Activated CD8-positive, alpha-beta T cell treated with anti-CD3 and anti-CD28 coated beads, Interleukin-2, amount 10 ng/mL, durations not matched to agents 7 days and 5 days (primary cell): Measurements from ENCODE around the gene EIF3A. TPM values are rescaled to one million over a fixed set of nuclear protein-coding genes. Genes with fewer than 3 reads are reported as not detected.
"Not testable (repeated sequence)": the region's sequence is repeated elsewhere in the genome, so short reads cannot be mapped to it uniquely, and the experiment has no call there.

Experiments
- ATAC-seq: fragments of 150-1000 bp; cut with Tn5 transposase; one replicate; pipeline ENCODE4 v1.10.0; 2021; ENCODE audit warnings: moderate library complexity
- CTCF ChIA-PET: fragments of 350-600 bp; sonication (Branson Sonifier 250); formaldehyde crosslinking; loops from one replicate; lab custom pipeline; 2021; ENCODE audit warnings: antibody characterized with exemption; lab: Charles Lee
- POLR2A ChIA-PET: fragments of 350-600 bp; sonication (Branson Sonifier 250); formaldehyde crosslinking; loops from one replicate; lab custom pipeline; 2021; ENCODE audit warnings: antibody characterized with exemption; lab: Charles Lee
- DNase-seq: peaks from one replicate; pipeline ENCODE4 v3.0.0-alpha.2; 2020
- H3K27ac Mint-ChIP-seq: one replicate; pipeline ENCODE4 v1.8.0; 2021; ENCODE audit warnings: mild to moderate bottlenecking, mixed read lengths
- H3K27me3 Mint-ChIP-seq: one replicate; pipeline ENCODE4 v1.8.0; 2021; ENCODE audit warnings: low read depth, mixed read lengths
- H3K36me3 Mint-ChIP-seq: one replicate; pipeline ENCODE4 v1.8.0; 2021; ENCODE audit warnings: low read depth, mixed read lengths
- H3K4me1 Mint-ChIP-seq: one replicate; pipeline ENCODE4 v1.8.0; 2021; ENCODE audit warnings: low read depth, mixed read lengths
- H3K4me3 Mint-ChIP-seq: one replicate; pipeline ENCODE4 v1.8.0; 2021; ENCODE audit warnings: mild to moderate bottlenecking, mixed read lengths
- H3K9me3 Mint-ChIP-seq: one replicate; pipeline ENCODE4 v1.8.0; 2022; ENCODE audit warnings: mixed read lengths; ENCODE audit not compliant: insufficient read depth
- total RNA-seq, 2 experiments: library from RNA; stranded (reverse); gene quantifications; one replicate each; pipeline ENCODE4 v1.2.3, GENCODE V29; 2021

Gene EIF3A
- total RNA-seq, 2 experiments from 2014 or later = 126 to 127 TPM

DNA sequence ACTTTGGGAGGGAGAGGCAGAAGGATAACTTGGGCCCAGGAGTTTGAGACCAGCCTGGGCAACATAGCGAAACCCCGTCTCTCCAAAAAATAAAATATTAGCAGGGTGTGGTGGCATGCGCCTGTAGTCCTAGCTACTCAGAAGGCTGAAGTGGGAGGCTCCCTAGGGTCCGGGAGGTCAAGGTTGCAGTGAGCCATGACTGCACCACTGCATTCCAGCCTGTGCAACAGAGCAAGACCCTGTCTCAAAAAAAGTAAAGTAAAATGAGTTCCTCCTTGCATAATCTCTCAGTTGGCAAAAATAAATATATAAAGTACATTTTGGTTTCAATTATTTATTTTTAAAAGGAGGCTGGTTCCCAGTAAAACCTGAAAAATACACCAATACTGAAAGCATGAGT, 39.3 kb downstream of the EIF3A start:
- ChIA-PET CTCF (no interaction called here), POLR2A (no interaction called here)
- Mint-ChIP-seq H3K36me3 (peaks cover 81% of the 10 kb centered on the region), H3K4me1 (peaks cover 21% of the 10 kb centered on the region), H3K27me3 (no peaks in the 10 kb centered on the region), H3K4me3 (no peak overlapping the region), H3K27ac (no peak overlapping the region), H3K9me3 (no peaks in the 10 kb centered on the region)
- DNase-seq = no peak
- ATAC-seq = no peak

DNA sequence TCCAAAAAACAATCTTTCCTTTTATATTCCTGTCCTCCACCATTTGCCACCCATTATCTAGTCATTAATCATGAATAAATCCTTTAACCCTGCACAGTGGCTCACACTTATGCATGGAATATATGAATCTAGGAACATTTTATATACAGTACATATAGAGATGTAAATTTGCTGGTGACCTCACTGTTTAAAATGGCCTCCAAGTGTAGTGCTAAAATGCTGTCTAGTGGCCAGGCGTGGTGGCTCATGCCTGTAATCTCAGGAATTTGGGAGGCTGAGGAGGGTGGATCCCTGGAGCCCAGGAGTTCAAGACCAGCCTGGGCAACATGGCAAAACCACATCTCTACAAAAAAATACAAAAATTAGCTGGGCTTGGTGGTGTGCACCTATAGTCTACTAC, 41.5 kb downstream of the EIF3A start:
- Mint-ChIP-seq H3K9me3 (no peaks in the 10 kb centered on the region), H3K4me3 (no peak overlapping the region), H3K27me3 (no peaks in the 10 kb centered on the region), H3K27ac (no peak overlapping the region), H3K4me1 (peaks cover 24% of the 10 kb centered on the region), H3K36me3 (peaks cover 76% of the 10 kb centered on the region)
- POLR2A ChIA-PET = no interaction called here
- ATAC-seq (no peak), DNase-seq (no peak)
- CTCF ChIA-PET = no interaction called here

DNA sequence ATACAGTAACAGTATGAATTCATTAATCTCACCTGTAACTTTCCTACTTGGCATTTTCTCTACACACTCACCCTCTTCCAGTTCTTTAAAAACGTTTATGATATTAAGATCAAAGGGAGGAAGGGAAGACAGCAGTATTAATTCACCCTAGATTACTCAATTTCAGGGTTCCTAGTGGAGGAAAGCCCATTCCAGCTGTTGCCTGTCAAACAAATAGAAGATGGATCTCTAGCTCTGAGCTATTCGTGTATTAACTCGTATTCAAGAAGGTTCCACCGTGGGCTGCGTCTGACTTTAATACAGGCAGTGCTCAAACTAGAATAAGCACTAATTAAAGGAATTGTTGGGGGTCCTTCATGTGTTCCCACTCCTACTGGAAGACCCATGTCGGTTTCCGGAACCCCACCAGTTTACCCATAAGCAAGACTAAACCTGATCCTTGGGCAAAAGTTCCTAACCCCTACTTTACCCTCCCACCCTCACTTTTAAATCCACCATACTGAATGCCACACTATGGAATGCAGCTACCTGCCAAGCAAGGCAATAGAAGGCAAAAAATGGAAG, 49.0 kb downstream of the EIF3A start:
- ChIA-PET CTCF (interaction anchor here (1.5 kb wide), 1 partner anchor 167 kb away, joined by 5 read pairs; no protein-coding TSS in a partner anchor), POLR2A (no interaction called here)
- no peaks in the 10 kb centered on the region for H3K9me3 Mint-ChIP-seq
- ATAC-seq (no peak), DNase-seq (no peak)
- no peak overlapping the region for H3K27ac Mint-ChIP-seq
- H3K4me3 Mint-ChIP-seq = peak overlapping the region; percentile 65
- peaks cover 24% of the 10 kb centered on the region for H3K4me1 Mint-ChIP-seq
- peaks cover 38% of the 10 kb centered on the region for H3K36me3 Mint-ChIP-seq
- H3K27me3 Mint-ChIP-seq = peaks cover 4% of the 10 kb centered on the region

DNA sequence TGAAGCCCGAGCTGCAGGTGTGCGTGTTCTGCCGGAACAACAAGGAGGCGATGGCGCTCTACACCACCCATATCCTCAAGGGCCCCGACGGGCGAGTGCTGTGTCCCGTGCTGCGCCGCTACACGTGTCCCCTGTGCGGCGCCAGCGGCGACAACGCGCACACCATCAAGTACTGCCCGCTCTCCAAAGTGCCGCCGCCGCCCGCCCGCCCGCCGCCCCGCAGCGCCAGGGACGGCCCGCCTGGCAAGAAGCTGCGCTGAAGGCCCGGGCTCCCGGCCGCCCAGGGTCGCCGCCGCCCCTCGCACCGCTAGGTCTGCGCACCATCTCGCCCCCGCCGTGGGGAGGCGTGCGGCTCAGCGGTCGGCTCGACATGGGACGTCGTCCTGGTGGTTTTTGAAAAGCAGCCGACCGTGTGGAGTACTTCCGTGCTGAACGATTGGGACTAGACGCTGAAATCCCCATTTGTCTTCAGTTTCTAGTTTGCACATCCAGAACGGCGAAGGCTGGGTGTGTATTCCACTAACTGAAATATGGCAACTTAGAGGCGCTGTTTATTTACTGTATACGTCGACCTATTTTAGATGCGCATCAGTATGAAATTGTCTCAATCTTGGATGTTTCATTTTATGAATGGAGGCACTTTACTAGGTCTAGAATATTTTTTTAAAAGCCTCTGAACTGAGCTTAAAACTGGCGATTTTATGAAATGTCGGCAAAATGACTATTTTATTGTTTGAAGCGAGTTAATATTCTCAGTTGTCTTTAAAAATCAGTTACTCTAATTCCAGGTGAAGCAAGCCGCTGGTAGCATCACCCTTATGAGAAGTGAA, 50.0 kb downstream of the EIF3A start:
- ChIA-PET POLR2A (no interaction called here), CTCF (interaction anchor here (0.7 to 1.5 kb wide), 3 partner anchors 101 to 276 kb away, joined by 3 to 5 read pairs (median 3); partner anchors contain the start of gene CACUL1)
- H3K27me3 Mint-ChIP-seq = peaks cover 4% of the 10 kb centered on the region
- peaks cover 32% of the 10 kb centered on the region for H3K36me3 Mint-ChIP-seq
- no peak overlapping the region for H3K27ac Mint-ChIP-seq
- no peaks in the 10 kb centered on the region for H3K9me3 Mint-ChIP-seq
- peak overlapping the region; percentile 65 for H3K4me3 Mint-ChIP-seq
- peak; percentile 56 for ATAC-seq
- peaks cover 24% of the 10 kb centered on the region for H3K4me1 Mint-ChIP-seq
- peak; percentile 69 for DNase-seq

DNA sequence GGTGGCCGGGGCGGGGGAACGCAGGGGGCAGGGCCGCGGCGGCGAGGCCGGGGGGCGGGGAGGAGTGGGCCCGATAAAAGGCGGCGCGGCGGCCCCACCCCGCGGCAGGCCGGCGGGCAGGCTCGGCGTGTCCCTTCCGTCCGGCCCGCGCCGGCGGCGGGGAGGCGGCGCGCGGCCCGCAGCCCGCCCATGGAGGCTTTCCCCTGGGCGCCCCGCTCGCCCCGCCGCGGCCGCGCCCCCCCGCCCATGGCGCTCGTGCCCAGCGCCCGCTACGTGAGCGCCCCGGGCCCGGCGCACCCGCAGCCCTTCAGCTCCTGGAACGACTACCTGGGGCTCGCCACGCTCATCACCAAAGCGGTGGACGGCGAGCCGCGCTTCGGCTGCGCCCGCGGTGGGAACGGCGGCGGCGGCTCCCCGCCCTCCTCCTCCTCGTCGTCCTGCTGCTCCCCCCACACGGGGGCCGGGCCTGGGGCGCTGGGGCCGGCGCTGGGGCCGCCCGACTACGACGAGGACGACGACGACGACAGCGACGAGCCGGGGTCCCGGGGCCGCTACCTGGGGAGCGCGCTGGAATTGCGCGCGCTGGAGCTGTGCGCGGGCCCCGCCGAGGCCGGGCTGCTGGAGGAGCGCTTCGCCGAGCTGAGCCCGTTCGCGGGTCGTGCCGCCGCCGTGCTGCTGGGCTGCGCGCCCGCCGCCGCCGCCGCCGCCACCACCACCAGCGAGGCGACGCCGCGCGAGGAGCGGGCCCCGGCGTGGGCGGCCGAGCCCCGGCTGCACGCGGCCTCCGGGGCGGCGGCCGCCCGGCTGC, 50.8 kb downstream of the EIF3A start, which contains the start of gene NANOS1:
Gene NANOS1 (plus strand): TSS at position 102 of the 808 bp plus-strand sequence. CDS start 88 bp downstream, at position 190.
- POLR2A ChIA-PET = no interaction called here
- CTCF ChIA-PET = interaction anchor here (0.7 to 1.5 kb wide), 3 partner anchors 102 to 275 kb away, joined by 3 to 5 read pairs (median 3); partner anchors contain the start of gene CACUL1
- Mint-ChIP-seq H3K9me3 (no peaks in the 10 kb centered on the region), H3K27me3 (peaks cover 4% of the 10 kb centered on the region), H3K36me3 (peaks cover 32% of the 10 kb centered on the region), H3K4me1 (peaks cover 24% of the 10 kb centered on the region), H3K27ac (no peak within 1 kb of the TSS), H3K4me3 (peak within 1 kb of the TSS; percentile 57)
- peak; percentile 34 for ATAC-seq
- DNase-seq = peak; percentile 28

DNA sequence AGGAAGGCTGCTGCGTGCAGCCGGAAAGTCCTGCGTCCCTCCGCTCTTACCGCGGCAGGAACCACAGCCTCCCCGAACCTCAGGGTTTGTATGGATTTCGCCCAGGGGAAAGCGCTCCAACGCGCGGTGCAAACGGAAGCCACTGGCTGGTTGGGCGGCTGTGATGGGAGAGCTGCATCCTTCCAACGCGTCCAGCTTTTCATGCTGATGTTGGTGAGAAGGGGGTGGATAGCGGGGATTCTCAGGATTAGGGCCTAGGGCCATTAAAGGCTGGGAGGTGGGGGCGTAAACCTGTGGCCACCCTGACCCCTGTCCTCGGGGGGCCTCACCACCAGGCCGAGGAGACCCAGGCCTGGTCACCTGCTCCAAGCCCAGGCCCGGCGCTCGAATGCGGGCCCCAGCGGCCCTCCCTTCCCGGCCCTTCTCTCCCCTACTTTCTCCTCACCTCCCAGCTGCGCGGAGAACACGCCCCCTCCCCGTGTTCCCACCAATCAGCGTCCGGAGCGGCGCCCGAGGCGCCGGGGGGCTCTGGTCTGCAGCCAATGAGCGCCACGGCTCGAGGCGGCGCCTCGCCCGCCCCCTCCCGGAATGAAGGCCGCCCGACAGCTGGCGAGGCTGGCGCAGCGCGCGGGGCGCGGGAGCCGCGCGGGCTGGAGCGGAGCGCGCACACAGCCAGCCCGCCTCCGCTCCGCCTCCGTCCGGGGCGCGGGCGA, 51.6 kb downstream of the EIF3A start:
- CTCF ChIA-PET = interaction anchor here (1.1 kb wide), 1 partner anchor 103 kb away, joined by 3 read pairs; no protein-coding TSS in a partner anchor
- peak; percentile 87 for DNase-seq
- Mint-ChIP-seq H3K4me1 (peaks cover 21% of the 10 kb centered on the region), H3K36me3 (peaks cover 24% of the 10 kb centered on the region), H3K9me3 (no peaks in the 10 kb centered on the region), H3K27ac (no peak overlapping the region), H3K27me3 (peaks cover 4% of the 10 kb centered on the region), H3K4me3 (peak overlapping the region; percentile 57)
- POLR2A ChIA-PET = no interaction called here
- peak; percentile 83 for ATAC-seq

DNA sequence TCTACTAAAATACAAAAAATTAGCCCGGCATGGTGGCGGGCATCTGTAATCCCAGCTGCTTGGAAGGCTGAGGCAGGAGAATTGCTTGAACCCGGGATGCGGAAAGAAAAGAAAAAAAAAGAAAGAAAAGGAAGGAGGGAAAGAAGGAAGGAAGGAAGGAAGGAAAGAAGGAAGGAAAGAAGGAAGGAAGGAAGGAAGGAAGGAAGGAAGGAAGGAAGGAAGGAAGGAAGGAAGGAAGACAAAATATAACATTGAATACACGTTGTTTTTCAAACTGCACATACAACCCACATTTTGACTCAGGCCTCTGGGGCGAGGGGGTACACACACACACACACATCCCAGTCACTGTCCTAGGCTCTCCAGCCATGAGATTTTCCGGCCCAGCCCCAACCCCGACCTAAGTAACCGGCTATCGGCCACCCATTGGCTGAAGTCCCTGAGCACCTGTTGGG, 52.1 kb downstream of the EIF3A start:
- POLR2A ChIA-PET = not testable (repeated sequence)

DNA sequence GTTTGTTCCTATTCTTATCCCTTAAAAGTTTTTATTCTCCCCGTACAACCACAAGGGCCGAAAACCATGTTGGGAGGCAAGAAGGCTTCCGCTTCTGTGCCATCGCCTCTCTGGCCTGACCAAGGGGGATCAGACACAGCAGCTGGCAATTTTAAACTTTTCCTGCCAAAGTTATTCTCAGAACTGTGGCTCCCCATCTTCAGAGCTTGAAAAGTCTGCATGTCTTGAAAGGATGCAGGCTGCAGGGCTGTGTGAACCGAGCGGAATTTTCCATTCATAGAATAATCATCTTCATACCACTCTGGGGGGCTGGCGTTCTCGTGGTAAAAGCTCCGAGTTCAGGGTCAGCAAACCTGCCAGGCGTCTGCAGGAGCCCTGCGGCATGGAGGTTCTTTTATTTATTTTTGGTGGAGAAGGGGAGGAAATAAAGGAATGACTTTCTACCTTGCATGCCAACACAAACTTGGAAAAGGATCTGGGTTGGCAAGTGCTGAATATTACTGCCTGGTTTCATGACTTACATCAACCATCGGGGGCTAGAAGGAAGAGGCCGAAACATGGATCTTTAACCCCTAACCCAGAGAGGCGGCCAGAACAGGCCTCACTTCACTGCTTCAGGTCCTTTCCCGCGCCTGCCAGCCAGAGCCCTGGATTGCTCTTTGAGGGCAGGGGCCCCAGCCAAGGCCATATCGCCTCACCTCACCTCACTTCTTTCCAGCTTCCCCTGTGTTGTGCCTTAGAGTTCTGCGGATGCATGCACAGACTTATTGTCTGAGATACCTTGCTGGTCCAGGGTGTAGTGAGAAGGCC, 54.1 kb downstream of the EIF3A start:
- CTCF ChIA-PET = no interaction called here
- no peak for ATAC-seq
- H3K27ac Mint-ChIP-seq = no peak overlapping the region
- H3K4me1 Mint-ChIP-seq = peaks cover 12% of the 10 kb centered on the region
- no peaks in the 10 kb centered on the region for H3K9me3 Mint-ChIP-seq
- H3K4me3 Mint-ChIP-seq = no peak overlapping the region
- no peak for DNase-seq
- peaks cover 4% of the 10 kb centered on the region for H3K27me3 Mint-ChIP-seq
- POLR2A ChIA-PET = no interaction called here
- H3K36me3 Mint-ChIP-seq = peaks cover 4% of the 10 kb centered on the region

More for the DNA sequence above, 52.1 kb downstream of the EIF3A start:
- H3K27me3 Mint-ChIP-seq, ATAC-seq, CTCF ChIA-PET, H3K9me3 Mint-ChIP-seq, DNase-seq, H3K27ac Mint-ChIP-seq: not testable (repeated sequence)
- Mint-ChIP-seq H3K36me3 (peaks cover 19% of the 10 kb centered on the region), H3K4me1 (peaks cover 21% of the 10 kb centered on the region), H3K4me3 (peak overlapping the region; percentile 57)

DNA sequence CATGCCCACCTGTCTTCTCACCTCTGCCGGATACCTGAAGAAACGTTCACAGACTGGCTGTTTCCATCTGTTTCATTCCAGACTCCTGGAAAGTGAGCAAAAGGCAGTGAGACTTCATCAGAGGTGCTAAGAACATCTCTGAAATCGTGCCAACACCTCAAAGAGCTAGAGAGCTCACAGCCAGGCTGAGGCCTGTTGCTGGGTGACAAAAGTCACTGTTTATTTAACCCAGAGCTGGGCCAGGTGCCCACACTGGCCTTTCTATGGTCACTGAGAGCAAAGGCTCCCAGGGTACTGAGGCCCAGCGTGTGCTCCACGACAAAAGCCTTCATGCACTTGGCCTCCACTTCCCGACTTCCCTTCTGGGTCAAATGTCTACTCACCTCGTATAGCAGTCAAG, 54.8 kb downstream of the EIF3A start:
- ChIA-PET POLR2A (no interaction called here), CTCF (no interaction called here)
- Mint-ChIP-seq H3K27ac (no peak overlapping the region), H3K4me3 (no peak overlapping the region), H3K4me1 (peaks cover 4% of the 10 kb centered on the region), H3K9me3 (no peaks in the 10 kb centered on the region), H3K36me3 (no peaks in the 10 kb centered on the region), H3K27me3 (peaks cover 4% of the 10 kb centered on the region)
- DNase-seq (no peak), ATAC-seq (no peak)

DNA sequence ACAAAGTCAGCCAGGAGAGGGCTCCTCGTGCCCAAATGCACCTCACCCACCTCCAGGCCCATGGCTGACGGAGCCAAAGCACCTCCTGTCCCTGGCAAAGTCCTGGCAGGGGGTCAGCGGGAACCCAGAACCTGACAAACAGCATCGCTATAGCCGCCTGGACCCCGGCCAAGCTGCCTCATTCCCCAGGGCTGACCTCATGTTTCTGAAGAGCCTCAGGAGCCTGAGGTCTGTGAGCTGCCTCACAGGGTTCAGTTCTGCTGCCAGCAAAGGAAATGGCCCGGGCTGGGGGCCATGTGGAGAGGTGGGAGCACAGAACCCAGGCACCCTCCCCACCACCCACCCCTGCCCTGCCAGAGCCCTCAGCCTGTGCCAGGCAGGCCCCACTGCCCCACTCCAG, 55.3 kb downstream of the EIF3A start:
- Mint-ChIP-seq H3K27me3 (peaks cover 6% of the 10 kb centered on the region), H3K36me3 (no peaks in the 10 kb centered on the region), H3K27ac (no peak overlapping the region), H3K9me3 (no peaks in the 10 kb centered on the region), H3K4me1 (peaks cover 3% of the 10 kb centered on the region), H3K4me3 (no peak overlapping the region)
- ChIA-PET CTCF (no interaction called here), POLR2A (no interaction called here)
- no peak for ATAC-seq
- no peak for DNase-seq
